GM19438 (cell line): ENCODE results near the gene CRAT.

ENCODE experiments used
- ATAC-seq: cut with Tn5 transposase; IDR thresholded peaks from one replicate; pipeline ENCODE4 v1.9.1; 2021; ENCODE audit warnings: low read depth; ENCODE audit not compliant: unreplicated experiment

Gene CRAT

GRCh38 chr9:129068990-129069861, 41.4 kb downstream of the CRAT start:
- ATAC-seq: no peak

GRCh38 chr9:129068110-129068509, 42.5 kb downstream of the CRAT start:
- ATAC-seq: no peak

- ATAC-seq: no peak
Measured at GRCh38 chr9:129064499-129064908, 46.1 kb downstream of the CRAT start.

- no peak for ATAC-seq
Measured at GRCh38 chr9:129063061-129063460, 47.5 kb downstream of the CRAT start.

- no peak for ATAC-seq
Measured at GRCh38 chr9:129060991-129061390, 49.6 kb downstream of the CRAT start.

GRCh38 chr9:129059796-129060785, 50.5 kb downstream of the CRAT start:
- no peak for ATAC-seq

GRCh38 chr9:129058965-129059795, 51.4 kb downstream of the CRAT start:
- no peak for ATAC-seq

GRCh38 chr9:129054163-129054851, 56.3 kb downstream of the CRAT start:
- ATAC-seq: no peak

- ATAC-seq: no peak
Measured at GRCh38 chr9:129053020-129053419, 57.6 kb downstream of the CRAT start.

- ATAC-seq: no peak
Measured at GRCh38 chr9:129052592-129052991, 58.0 kb downstream of the CRAT start.
